CD4-positive, alpha-beta T cell treated with Interleukin-2 at 100 ng/mL for 4 hours (primary cell): Measurements from ENCODE around the gene TSPYL6.
"Not testable (repeated sequence)": the region's sequence is repeated elsewhere in the genome, so short reads cannot be mapped to it uniquely, and the experiment has no call there.

Experiments
- DNase-seq: peaks from one replicate; pipeline ENCODE4 v3.0.0-alpha.2; 2020; ENCODE audit warnings: low spot score

Gene TSPYL6

GRCh38 chr2:54256091-54256694 lies at the start of gene TSPYL6:
TSS of gene TSPYL6 (minus strand) at chr2:54256229. CDS start at chr2:54256151, 78 bp downstream.
- no peak for DNase-seq

GRCh38 chr2:54303631-54304030 lies 47.6 kb upstream of the TSPYL6 start:
- no peak for DNase-seq

GRCh38 chr2:54298514-54298913 lies 42.5 kb upstream of the TSPYL6 start:
- DNase-seq, result no peak

GRCh38 chr2:54295911-54296310 lies 39.9 kb upstream of the TSPYL6 start:
- DNase-seq, result no peak

GRCh38 chr2:54294665-54295064 lies 38.6 kb upstream of the TSPYL6 start:
- DNase-seq, result not testable (repeated sequence)

GRCh38 chr2:54290356-54291025 lies 34.5 kb upstream of the TSPYL6 start:
- no peak for DNase-seq

- no peak for DNase-seq
Measured at GRCh38 chr2:54289917-54290316, 33.9 kb upstream of the TSPYL6 start.

GRCh38 chr2:54287532-54287931 lies 31.5 kb upstream of the TSPYL6 start:
- no peak for DNase-seq

GRCh38 chr2:54285451-54285850 lies 29.4 kb upstream of the TSPYL6 start:
- no peak for DNase-seq

GRCh38 chr2:54284826-54285225 lies 28.8 kb upstream of the TSPYL6 start:
- no peak for DNase-seq

- no peak for DNase-seq
Measured at GRCh38 chr2:54279385-54279784, 23.4 kb upstream of the TSPYL6 start.

- DNase-seq, result no peak
Measured at GRCh38 chr2:54275541-54275940, 19.5 kb upstream of the TSPYL6 start.

- no peak for DNase-seq
Measured at GRCh38 chr2:54274781-54275242, 18.8 kb upstream of the TSPYL6 start.

GRCh38 chr2:54271843-54272627 lies 16.0 kb upstream of the TSPYL6 start:
- DNase-seq, result no peak

GRCh38 chr2:54271189-54271588 lies 15.2 kb upstream of the TSPYL6 start:
- DNase-seq, result no peak

- DNase-seq, result no peak
Measured at GRCh38 chr2:54267577-54267976, 11.5 kb upstream of the TSPYL6 start.

- DNase-seq, result not testable (repeated sequence)
Measured at GRCh38 chr2:54265081-54265480, 9.1 kb upstream of the TSPYL6 start.

GRCh38 chr2:54262015-54262765 lies 6.2 kb upstream of the TSPYL6 start:
- no peak for DNase-seq

GRCh38 chr2:54261537-54261936 lies 5.5 kb upstream of the TSPYL6 start:
- no peak for DNase-seq

GRCh38 chr2:54260241-54260595 lies 4.2 kb upstream of the TSPYL6 start:
- no peak for DNase-seq

GRCh38 chr2:54259413-54260240 lies 3.6 kb upstream of the TSPYL6 start:
- DNase-seq, result no peak
